HG03558 (cell line): Measurements from ENCODE around the gene TMEM219.
"Not testable (repeated sequence)": the region's sequence is repeated elsewhere in the genome, so short reads cannot be mapped to it uniquely, and the experiment has no call there.

Experiments
- ATAC-seq: cut with Tn5 transposase; IDR thresholded peaks from one replicate; pipeline ENCODE4 v1.9.1; 2021; ENCODE audit warnings: moderate number of reproducible peaks; ENCODE audit not compliant: unreplicated experiment; ENCODE audit errors: extremely low read depth

The TMEM219 gene

GRCh38 chr16:29961479-29962343 lies at the start of gene TMEM219:
TSS of gene TMEM219 (plus strand) at chr16:29962079. CDS start at chr16:29963144, 1,065 bp downstream.
- no peak for ATAC-seq

GRCh38 chr16:29912087-29912486 lies 49.8 kb upstream of the TMEM219 start:
- ATAC-seq = no peak

- no peak for ATAC-seq
Observed at GRCh38 chr16:29913514-29913913, 48.4 kb upstream of the TMEM219 start.

GRCh38 chr16:29915590-29916247 lies 46.2 kb upstream of the TMEM219 start:
- ATAC-seq = no peak

GRCh38 chr16:29916979-29917378 lies 44.9 kb upstream of the TMEM219 start:
- no peak for ATAC-seq

GRCh38 chr16:29920288-29921033 lies 41.4 kb upstream of the TMEM219 start:
- ATAC-seq = no peak

GRCh38 chr16:29921034-29921385 lies 40.9 kb upstream of the TMEM219 start:
- no peak for ATAC-seq

- no peak for ATAC-seq
Observed at GRCh38 chr16:29922326-29922725, 39.6 kb upstream of the TMEM219 start.

- no peak for ATAC-seq
Observed at GRCh38 chr16:29922986-29923501, 38.8 kb upstream of the TMEM219 start.

GRCh38 chr16:29925105-29925756 lies 36.6 kb upstream of the TMEM219 start:
- no peak for ATAC-seq

GRCh38 chr16:29925781-29926710 lies 35.8 kb upstream of the TMEM219 start, which contains the start of gene KCTD13:
TSS of gene KCTD13 (minus strand) at chr16:29926226. CDS start at chr16:29926033, 193 bp downstream.
- ATAC-seq = peak; percentile 67

- ATAC-seq = no peak
Observed at GRCh38 chr16:29926711-29927052, 35.2 kb upstream of the TMEM219 start.

- no peak for ATAC-seq
Observed at GRCh38 chr16:29927070-29927905, 34.6 kb upstream of the TMEM219 start.

GRCh38 chr16:29931750-29932149 lies 30.1 kb upstream of the TMEM219 start:
- ATAC-seq = not testable (repeated sequence)

GRCh38 chr16:29940656-29941055 lies 21.2 kb upstream of the TMEM219 start:
- ATAC-seq = no peak

GRCh38 chr16:29943846-29944799 lies 17.8 kb upstream of the TMEM219 start:
- no peak for ATAC-seq

GRCh38 chr16:29947897-29948296 lies 14.0 kb upstream of the TMEM219 start:
- ATAC-seq = no peak
